Stimulated activated naive CD8-positive, alpha-beta T cell treated with anti-CD3 and anti-CD28 coated beads, Interleukin-15, Interleukin-2, amounts not matched to agents 100 U/mL and 50 U/mL, for 24 hours (primary cell): Measurements from ENCODE around the gene TNFAIP1.
A peak's percentile ranks its signal among the peaks of the same experiment; 100 is the strongest.

ENCODE experiments used
- ATAC-seq: fragments of 150-1000 bp; cut with Tn5 transposase; one replicate; pipeline ENCODE4 v1.10.0; 2021
- DNase-seq: peaks from one replicate; pipeline ENCODE4 v3.0.0; 2021

Gene TNFAIP1

DNA sequence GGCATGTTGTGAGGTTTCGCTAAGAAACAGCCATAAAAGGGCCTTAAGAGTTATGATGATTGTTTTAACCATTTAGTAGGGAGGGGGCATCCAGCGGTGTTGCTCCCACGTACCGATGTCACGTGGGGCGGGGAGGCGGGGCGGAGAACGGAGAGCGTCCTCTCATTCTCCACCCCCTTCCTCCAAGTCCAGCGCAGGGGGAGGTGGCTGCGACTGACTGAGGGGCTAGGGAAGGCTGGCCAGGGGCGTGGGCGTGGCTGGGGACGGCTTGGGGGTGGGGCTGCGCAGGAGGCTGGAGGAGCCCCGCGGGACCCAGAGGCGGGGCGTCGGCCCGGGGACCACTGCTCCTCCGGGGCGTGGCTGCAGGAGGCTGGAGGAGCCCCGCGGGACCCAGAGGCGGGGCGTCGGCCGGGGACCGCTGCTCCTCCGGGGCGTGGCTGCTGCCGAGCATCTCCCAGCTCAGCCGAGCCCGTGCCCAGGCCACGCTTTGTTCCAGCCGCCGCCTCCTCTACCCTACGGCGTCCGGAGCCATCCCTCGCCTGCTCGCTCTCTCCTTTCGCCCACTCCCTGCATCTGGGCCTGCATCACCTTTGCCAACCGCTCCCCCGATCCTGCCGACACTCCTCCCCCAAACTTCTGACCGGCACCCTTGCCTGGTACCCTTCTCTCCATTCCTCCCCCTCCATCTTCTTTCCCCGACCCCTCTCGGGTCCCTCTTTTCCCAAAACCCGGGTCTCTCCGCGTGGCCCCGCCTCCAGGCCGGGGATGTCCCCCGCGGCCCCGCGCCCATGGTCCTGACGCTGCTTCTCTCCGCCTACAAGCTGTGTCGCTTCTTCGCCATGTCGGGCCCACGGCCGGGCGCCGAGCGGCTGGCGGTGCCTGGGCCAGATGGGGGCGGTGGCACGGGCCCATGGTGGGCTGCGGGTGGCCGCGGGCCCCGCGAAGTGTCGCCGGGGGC is 36.0 kb downstream of the TNFAIP1 start, which contains the start of gene SARM1:
TSS of gene SARM1 (plus strand) at position 450 of the 958 bp plus-strand sequence. CDS start at position 789, 339 bp downstream.
- peak; percentile 94 for DNase-seq
- ATAC-seq: peak; percentile 95

GRCh38 chr17:28372203-28372944 is 36.8 kb downstream of the TNFAIP1 start:
- ATAC-seq (no peak), DNase-seq (peak; percentile 41)

DNA sequence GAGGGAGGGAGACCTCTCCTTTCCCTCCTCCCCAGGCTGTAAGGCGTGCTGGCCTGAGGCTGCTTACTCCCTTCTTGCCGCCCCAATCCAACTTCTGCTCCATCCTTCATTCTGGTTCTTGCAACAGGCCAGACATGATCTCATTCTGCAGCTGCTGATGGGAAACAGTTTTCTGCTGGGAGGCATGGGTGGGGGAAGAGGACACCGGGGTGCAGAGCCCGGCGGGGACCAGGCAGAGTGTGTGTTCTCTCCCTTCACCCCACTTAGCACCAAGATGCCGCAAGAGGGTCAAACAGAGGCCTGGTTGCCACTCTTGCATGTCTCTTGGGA is 37.3 kb downstream of the TNFAIP1 start:
- no peak for DNase-seq
- ATAC-seq: no peak

GRCh38 chr17:28379814-28380801 is 44.5 kb downstream of the TNFAIP1 start:
- ATAC-seq: no peak
- DNase-seq: no peak

- DNase-seq (peak; percentile 40), ATAC-seq (no peak)
Measured at GRCh38 chr17:28381141-28381825, 45.7 kb downstream of the TNFAIP1 start.

GRCh38 chr17:28384281-28385036 is 48.9 kb downstream of the TNFAIP1 start:
- DNase-seq: peak; percentile 70
- ATAC-seq: peak; percentile 87

GRCh38 chr17:28385037-28385400 is 49.5 kb downstream of the TNFAIP1 start:
- ATAC-seq (no peak), DNase-seq (peak; percentile 17)

DNA sequence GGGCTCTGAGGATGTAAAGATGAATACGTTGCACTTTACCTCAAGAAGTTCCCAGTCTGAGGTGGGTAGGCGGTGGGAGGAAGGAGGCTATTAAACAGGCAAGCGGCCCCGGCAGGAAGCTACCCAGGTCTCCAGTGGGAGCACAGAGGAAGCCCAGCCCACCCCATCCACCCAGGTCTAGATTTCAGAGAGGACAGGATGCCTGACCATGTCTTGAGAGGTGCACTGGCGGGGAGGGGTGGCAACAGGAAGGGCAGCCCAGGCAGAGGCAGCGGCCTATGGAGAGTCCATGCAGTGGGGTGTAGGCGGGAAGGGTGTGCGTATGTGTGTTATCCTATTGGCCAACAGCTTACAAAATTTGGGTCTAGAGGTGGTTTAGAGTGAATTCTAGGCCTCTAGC is 49.8 kb downstream of the TNFAIP1 start:
- peak; percentile 22 for DNase-seq
- ATAC-seq: peak; percentile 22

GRCh38 chr17:28386391-28386790 is 50.8 kb downstream of the TNFAIP1 start:
- no peak for ATAC-seq
- no peak for DNase-seq

GRCh38 chr17:28388106-28388505 is 52.5 kb downstream of the TNFAIP1 start:
- no peak for ATAC-seq
- DNase-seq: no peak

DNA sequence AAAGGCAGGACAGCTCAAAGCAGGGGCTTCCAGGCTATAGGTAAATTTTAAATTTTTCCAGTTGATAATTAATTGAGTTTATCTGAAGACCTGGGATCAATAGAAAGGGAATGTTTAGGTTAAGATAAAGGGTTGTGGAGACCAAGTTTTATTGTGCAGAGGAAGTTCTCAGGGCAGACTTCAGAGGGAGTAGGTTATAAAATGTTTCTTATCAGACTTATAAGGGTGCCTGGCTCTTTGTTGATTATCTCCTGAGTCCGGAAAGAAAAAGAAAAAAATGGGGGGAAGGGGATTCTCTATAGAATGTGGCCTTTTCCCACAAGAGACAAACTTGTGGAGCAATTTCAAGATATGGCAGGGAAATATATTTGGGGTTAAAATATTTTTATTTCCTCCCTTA is 54.6 kb downstream of the TNFAIP1 start:
- ATAC-seq (no peak), DNase-seq (no peak)

GRCh38 chr17:28390563-28390962 is 55.0 kb downstream of the TNFAIP1 start:
- no peak for ATAC-seq
- no peak for DNase-seq

GRCh38 chr17:28390984-28391383 is 55.4 kb downstream of the TNFAIP1 start:
- ATAC-seq: no peak

DNA sequence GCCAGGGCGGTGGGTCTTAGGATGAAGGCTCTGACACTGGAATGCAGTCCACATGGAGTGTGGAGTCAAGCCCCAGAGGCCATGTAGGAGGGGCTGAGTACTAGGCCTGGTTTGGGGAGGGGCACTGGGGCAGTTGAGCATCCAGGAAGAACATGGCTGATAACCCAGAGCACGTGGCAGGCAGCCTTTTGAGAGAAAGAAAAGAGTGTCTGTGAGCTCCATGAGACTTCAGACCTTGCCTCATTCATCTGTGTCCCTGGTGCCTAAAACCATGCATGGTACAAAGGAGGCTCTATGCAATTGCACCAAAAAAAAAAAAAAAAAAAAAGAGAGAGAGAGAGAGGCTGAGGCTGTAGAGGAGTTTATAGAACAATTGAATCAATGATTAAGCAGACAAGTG is 55.8 kb downstream of the TNFAIP1 start:
- DNase-seq (no peak), ATAC-seq (no peak)

More at GRCh38 chr17:28390984-28391383, 55.4 kb downstream of the TNFAIP1 start:
- no peak for DNase-seq

- no peak for DNase-seq
- no peak for ATAC-seq
Measured at GRCh38 chr17:28392491-28392890, 56.9 kb downstream of the TNFAIP1 start.

DNA sequence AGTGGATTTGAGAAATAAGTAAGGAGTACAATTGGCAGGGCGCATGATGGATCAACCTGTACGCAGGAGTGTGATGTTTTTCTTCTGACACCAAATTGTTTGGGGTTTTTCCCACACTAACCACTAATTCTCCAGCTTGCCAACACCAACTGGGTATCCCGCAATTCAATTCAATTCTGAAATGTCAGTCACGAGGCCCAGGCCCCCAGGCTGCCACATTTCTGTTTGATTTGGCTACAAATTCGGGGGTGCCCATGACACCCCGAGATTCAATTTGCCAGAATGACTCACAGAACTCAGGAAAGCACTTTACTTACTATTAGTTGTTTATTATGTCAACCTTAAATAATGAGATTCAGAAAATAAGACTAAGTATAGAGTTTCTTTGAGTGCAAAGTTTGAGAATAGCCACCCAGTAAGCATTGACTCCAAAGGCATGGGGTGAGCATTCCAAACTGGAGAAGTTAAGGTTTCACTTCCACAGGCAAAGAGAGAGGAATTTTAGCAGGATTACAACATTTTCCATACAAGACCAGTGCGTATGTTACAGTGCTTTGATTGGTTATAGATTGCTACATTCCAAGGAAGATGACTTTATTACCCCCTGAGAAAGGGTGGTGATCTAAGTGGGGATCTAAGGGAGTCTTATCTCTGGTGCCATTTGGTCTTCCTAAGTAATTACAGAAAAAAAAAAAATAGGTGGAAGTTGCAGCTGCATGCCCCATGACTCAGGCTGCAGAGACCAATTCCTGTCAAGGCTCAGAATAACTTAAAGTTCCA is 59.0 kb downstream of the TNFAIP1 start:
- DNase-seq: no peak

GRCh38 chr17:28395426-28395825 is 59.9 kb downstream of the TNFAIP1 start:
- DNase-seq: no peak
- no peak for ATAC-seq

More for the DNA sequence above, 59.0 kb downstream of the TNFAIP1 start:
- ATAC-seq: no peak

DNA sequence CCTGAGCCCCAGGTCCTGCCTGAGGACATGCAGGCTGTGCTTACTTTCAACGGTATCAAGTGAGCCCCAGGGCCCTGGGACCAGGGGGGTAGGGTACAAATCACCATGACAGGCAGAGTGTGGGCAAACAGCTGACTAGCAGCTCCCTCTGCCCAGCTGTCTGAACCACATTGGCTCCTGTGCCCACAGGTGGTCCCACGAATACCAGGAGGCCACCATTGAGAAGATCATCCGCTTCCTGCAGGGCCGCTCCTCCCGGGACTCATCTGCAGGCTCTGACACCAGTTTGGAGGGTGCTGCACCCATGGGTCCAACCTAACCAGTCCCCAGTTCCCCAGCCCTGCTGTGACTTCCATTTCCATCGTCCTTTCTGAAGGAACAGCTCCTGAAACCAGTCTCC is 60.4 kb downstream of the TNFAIP1 start:
- ATAC-seq (no peak), DNase-seq (no peak)
